LNCAP (cell line): ENCODE results near the gene INPP4A.

ENCODE experiments used
- TF ChIP-seq, protein P1 (sequence below): fragments of 450-650 bp; IDR thresholded peaks from 2 replicates; pipeline ENCODE4 v1.5.1; 2017; ENCODE audit warnings: mild to moderate bottlenecking

Gene INPP4A

DNA sequence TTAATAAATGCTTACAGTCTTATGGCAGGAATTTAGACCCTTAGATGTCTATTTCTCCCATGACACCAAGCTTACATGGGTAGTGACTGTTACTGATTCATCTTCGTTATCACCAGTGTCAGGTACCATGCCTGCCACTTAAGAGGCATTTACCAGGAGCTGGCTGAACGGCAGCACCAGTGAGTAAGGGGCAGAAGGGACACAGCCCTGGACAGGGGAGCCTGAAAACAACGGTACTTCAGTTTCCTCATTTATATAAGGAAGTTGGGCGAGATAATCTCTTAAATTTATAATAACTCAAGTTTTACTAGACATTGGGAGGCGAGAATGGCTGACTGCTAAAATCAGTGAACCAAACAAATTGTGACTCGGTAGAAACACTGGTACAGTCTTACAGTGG, 162.4 kb downstream of the INPP4A start:
- TF ChIP-seq, protein P1, sequence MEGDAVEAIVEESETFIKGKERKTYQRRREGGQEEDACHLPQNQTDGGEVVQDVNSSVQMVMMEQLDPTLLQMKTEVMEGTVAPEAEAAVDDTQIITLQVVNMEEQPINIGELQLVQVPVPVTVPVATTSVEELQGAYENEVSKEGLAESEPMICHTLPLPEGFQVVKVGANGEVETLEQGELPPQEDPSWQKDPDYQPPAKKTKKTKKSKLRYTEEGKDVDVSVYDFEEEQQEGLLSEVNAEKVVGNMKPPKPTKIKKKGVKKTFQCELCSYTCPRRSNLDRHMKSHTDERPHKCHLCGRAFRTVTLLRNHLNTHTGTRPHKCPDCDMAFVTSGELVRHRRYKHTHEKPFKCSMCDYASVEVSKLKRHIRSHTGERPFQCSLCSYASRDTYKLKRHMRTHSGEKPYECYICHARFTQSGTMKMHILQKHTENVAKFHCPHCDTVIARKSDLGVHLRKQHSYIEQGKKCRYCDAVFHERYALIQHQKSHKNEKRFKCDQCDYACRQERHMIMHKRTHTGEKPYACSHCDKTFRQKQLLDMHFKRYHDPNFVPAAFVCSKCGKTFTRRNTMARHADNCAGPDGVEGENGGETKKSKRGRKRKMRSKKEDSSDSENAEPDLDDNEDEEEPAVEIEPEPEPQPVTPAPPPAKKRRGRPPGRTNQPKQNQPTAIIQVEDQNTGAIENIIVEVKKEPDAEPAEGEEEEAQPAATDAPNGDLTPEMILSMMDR: no peak

DNA sequence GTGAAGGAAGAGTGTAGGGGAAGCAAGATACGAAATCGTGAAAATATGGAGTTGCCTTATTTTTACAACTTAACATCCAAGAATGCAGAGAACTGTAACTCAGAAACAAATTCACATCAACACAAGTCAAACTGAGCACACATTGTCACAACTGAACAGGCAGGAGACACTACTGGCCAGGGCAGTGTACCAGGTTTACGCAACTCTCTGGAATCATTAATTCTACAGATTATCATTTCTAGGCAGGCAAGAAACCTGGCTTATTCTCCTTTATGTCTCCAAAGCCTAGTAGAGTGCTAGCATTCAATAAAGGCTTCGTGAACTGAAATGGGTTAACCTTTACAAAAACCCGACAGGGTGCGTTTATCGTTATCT, 163.1 kb downstream of the INPP4A start:
- TF ChIP-seq, protein P1: no peak

DNA sequence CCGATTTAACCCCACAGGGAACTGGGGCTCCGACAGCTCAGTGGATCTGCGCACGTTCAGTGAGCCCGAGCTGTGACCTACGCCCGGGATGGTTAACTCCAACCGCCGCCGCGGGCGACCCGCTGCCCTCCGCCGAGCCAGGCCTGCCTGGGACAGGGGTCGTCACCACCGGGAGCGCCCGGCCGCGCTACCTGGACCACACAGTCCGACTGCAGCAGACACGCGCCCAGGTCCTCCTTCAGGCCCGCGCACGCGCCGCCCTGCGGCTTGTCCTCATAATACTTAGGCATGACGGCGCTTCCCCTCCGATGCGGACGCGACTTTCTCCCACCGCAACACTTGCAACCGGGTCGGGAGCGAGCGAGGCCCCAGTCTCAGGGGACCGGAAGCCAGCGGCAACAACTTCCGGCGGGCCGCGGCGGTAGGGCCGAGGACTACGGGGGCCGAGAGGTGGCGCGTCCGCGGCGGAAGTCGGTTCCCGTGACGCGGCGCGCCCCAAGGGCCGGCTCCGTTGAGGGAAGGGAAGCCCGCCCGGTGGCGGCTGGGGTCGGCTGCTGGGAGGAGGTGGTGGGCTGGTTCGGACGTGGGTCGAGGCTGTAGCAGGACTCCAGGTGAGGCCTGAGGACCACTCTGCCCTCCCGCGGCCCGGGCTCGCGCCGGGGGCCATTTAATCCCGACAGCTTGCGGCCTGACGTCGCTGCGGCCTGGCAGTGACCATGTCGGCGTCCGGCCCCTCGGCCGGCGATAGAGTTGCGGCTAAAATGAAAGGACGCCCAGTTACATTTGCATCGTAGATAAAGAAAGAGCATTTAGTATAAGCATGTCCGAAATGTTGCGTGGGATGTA, 163.7 kb downstream of the INPP4A start, which contains the start of the genes COA5 and UNC50:
COA5 (minus strand) TSS at position 397 of the 846 bp plus-strand sequence; CDS start at position 290, 107 bp downstream.
UNC50 (plus strand) TSS at position 474 of the 846 bp plus-strand sequence. CDS start 1,171 bp downstream, outside the sequence.
- TF ChIP-seq, protein P1: no peak

DNA sequence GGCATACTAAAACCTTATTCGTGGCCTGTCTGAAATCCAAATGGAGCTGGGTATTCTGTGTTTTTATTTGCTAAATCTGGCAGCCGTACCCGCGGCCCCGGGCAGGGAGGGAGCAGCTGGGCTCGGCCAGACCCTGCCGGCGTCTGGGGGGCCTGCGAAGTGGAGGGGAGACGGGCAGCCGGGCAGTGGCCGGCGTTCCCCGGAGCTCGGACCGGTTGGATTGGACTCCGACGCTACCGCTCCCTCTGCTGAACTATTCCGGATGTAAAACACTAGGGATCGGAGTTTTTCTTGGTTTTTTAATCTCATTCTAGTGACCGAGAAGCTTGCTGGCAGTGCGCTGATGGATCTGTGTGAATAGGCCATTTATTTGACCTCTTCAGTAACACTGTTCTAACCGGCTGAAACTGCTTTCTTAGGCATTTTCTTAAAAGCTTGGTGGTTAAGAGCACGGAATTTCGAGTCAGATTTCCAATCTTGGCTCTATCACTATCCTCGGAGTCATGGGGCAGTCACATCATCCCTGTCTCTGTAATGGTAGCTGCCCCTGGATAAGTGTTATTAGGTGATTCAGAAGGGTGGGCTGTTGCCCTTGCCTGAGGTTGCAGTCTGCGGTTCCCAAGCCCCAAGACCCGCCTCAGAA, 164.4 kb downstream of the INPP4A start:
- TF ChIP-seq, protein P1: no peak

DNA sequence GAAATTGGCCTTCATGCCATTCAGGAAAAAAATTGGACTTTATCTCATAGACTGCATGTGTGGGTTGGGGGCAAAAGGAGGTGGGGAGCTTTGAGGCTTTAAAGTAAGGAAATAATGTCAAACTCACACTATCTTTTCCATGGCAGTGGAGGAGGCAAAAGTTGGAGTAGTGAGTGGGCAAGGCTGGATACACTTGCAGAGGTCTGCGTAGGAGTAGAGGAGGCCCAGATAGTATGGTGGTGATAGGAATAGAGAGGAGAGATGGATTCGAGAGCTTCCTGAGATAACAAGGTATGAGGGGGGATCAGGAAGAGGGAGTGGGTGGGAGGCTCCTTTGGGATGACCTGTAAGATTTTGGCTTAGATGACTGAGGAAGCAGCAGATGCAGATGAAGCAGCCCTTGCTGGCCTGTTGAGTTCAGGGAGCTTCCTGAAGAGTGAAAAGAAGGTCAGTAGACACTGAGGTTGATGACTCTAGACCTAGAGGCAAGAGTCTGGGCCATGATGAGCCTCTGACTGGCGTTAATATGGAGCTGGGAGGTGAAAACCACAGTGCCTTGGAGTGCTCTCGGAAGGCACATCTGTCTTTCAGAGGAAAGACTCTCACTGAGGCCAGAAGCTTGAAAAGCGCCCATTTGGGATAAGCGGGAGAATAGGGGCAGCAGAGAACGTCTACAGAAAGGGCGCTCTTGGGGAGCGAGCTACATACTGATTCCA, 169.5 kb downstream of the INPP4A start:
- TF ChIP-seq, protein P1: no peak

DNA sequence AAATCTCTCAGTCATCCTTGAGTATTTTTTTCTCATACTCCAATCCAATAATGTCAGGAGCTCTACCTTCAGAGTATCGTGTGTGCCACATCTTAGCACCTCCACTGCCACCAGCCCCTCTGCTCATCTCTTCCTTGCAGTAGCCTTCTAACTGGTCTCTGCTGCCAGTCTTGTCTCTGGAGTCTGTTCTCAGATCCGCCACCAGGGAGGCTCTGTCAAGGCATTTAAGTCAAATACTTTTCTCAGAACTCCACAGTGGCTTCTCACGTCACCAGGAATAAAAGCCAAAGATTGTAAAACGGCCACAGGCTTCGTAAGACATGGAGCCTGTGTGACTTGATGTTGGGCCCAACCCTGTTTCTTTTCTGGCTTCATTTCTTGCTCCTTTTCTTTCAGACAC, 170.8 kb downstream of the INPP4A start:
- TF ChIP-seq, protein P1: no peak

DNA sequence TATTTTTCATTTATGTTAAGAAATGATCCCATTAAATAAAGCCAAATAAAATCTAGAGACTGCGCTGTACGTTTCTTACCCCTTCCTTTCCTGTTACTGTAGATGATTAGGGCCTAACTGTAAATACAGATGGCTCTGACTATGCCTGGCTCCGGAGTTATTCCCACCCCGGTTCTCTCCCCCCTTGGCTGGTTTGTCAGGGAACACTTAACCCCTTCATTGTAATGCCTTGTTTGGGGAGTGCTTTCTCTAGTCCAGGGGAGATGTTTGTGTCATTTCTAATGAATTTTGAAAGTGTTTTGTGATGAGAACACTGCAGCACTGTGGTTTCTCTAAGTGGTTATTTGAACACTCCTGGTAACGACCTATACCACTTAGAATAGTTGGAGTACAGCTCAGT, 172.5 kb downstream of the INPP4A start:
- TF ChIP-seq, protein P1: no peak
